ENCODE data around the gene EFNB1.

GRCh38 chrX:68842351-68842750 lies 13.5 kb downstream of the EFNB1 start:
- TF ChIP-seq POLR2A (IDR thresholded peaks at IDR 0.05) (no peak), CTCF (IDR thresholded peaks at IDR 0.05) (no peak), POLR2AphosphoS5 (IDR thresholded peaks at IDR 0.05) (no peak)
